PC-9 (cell line): ENCODE results near the gene TENM4.

ENCODE experiments used
- CTCF ChIP-seq: fragments of 200-600 bp; sonication (generic); conservative IDR thresholded peaks from 2 replicates; pipeline ENCODE4 v1.6.1; 2017; ENCODE audit warnings: mixed run types, antibody characterized with exemption, mild to moderate bottlenecking, moderate library complexity
- EZH2 ChIP-seq: fragments of 200-600 bp; sonication (generic); IDR thresholded peaks from 2 replicates; pipeline ENCODE4 v1.8.0; 2017; ENCODE audit warnings: antibody characterized with exemption, low read depth

GRCh38 chr11:79427611-79428327, 13.1 kb downstream of the TENM4 start:
- TF ChIP-seq CTCF (no peak), EZH2 (no peak)
